Hematopoietic multipotent progenitor cell treated with erythropoietin and hydrocortisone succinate and interleukin-3 and kit ligand, for 6 days (in vitro differentiated cells): ENCODE measurements around the gene CASK.

Source experiments
- DNase-seq: peaks from one replicate; pipeline ENCODE4 v3.0.0-alpha.2; 2015

The CASK gene

GRCh38 chrX:41502004-41502403 is 421.4 kb downstream of the CASK start:
- no peak for DNase-seq

GRCh38 chrX:41499984-41500383 is 423.4 kb downstream of the CASK start:
- no peak for DNase-seq

- no peak for DNase-seq
These were observed 424.2 kb downstream of the CASK start for GRCh38 chrX:41499195-41499594.

- DNase-seq, result no peak
These were observed 431.9 kb downstream of the CASK start for GRCh38 chrX:41491267-41492004.

GRCh38 chrX:41490446-41490845 is 432.9 kb downstream of the CASK start:
- DNase-seq, result no peak

GRCh38 chrX:41482154-41482850 is 441.1 kb downstream of the CASK start:
- no peak for DNase-seq

- peak; percentile 54 for DNase-seq
These were observed 441.9 kb downstream of the CASK start for GRCh38 chrX:41481264-41482109.

- DNase-seq, result no peak
These were observed 442.7 kb downstream of the CASK start for GRCh38 chrX:41480508-41481260.

- DNase-seq, result no peak
These were observed 444.9 kb downstream of the CASK start for GRCh38 chrX:41478381-41478911.

GRCh38 chrX:41475591-41476241 is 447.6 kb downstream of the CASK start:
- DNase-seq, result no peak

GRCh38 chrX:41475191-41475590 is 448.2 kb downstream of the CASK start:
- no peak for DNase-seq

GRCh38 chrX:41474726-41475100 is 448.6 kb downstream of the CASK start:
- DNase-seq, result no peak

- no peak for DNase-seq
These were observed 449.2 kb downstream of the CASK start for GRCh38 chrX:41473936-41474725.

GRCh38 chrX:41472231-41472815 is 451.0 kb downstream of the CASK start:
- DNase-seq, result no peak

GRCh38 chrX:41471786-41472185 is 451.6 kb downstream of the CASK start:
- DNase-seq, result no peak

GRCh38 chrX:41470706-41471105 is 452.6 kb downstream of the CASK start:
- no peak for DNase-seq

GRCh38 chrX:41468647-41469323 is 454.6 kb downstream of the CASK start:
- no peak for DNase-seq
